H1 (cell line): ENCODE measurements around the gene MAGI2. TPM values are rescaled to one million over a fixed set of nuclear protein-coding genes. Genes with fewer than 3 reads are reported as not detected.

Experiments
- CTCF ChIA-PET: fragments of 300-600 bp; sonication (Branson Sonifier 250); formaldehyde crosslinking; loops from one replicate; lab custom pipeline; 2021; ENCODE audit not compliant: partially characterized antibody; lab: Charles Lee
- POLR2A ChIA-PET: fragments of 300-600 bp; sonication (Branson Sonifier 250); formaldehyde crosslinking; loops from one replicate; lab custom pipeline; 2021; ENCODE audit warnings: inconsistent platforms; ENCODE audit not compliant: partially characterized antibody; lab: Charles Lee
- DNase-seq, 2 experiments: peaks; one replicate each; pipeline versions ENCODE4 v3.0.0 to v3.0.0-alpha.2; 2010 to 2022; ENCODE audit warnings: low spot score in 2 of 2, low read depth in 1 of 2, mixed read lengths in 1 of 2
- FAIRE-seq: peaks from 2 replicates; lab custom pipeline; 2011; peaks lifted over from hg19 to GRCh38; lab: Jason Lieb, UNC
- H2AFZ ChIP-seq: 2 replicates; pipeline ENCODE4 v1.8.1; 2012; ENCODE audit warnings: low read length, inconsistent platforms
- H2AK5ac ChIP-seq: 2 replicates; pipeline ENCODE4 v1.6.1; 2013; ENCODE audit warnings: low read depth, low read length
- H2BK120ac ChIP-seq: replicated peaks from 2 replicates; pipeline ENCODE3; 2013; ENCODE audit warnings: low read depth, low read length, inconsistent platforms
- H2BK12ac ChIP-seq: 2 replicates; pipeline ENCODE4 v1.6.1; 2013; ENCODE audit warnings: low read depth, low read length
- H2BK15ac ChIP-seq: 2 replicates; pipeline ENCODE4 v1.6.1; 2013; ENCODE audit warnings: low read length
- H2BK20ac ChIP-seq: 2 replicates; pipeline ENCODE4 v1.6.1; 2013; ENCODE audit warnings: low read length
- H2BK5ac ChIP-seq: 2 replicates; pipeline ENCODE4 v1.6.1; 2013; ENCODE audit warnings: low read depth, low read length
- H3K14ac ChIP-seq: 2 replicates; pipeline ENCODE4 v1.6.1; 2013; ENCODE audit warnings: inconsistent platforms; ENCODE audit not compliant: insufficient read length
- H3K18ac ChIP-seq: 2 replicates; pipeline ENCODE4 v1.6.1; 2013; ENCODE audit warnings: low read length; ENCODE audit errors: extremely low read depth
- H3K23ac ChIP-seq: 2 replicates; pipeline ENCODE4 v1.6.1; 2013; ENCODE audit warnings: inconsistent platforms; ENCODE audit not compliant: insufficient read length
- H3K23me2 ChIP-seq: 2 replicates; pipeline ENCODE4 v1.6.1; 2013; ENCODE audit warnings: low read depth, low read length
- H3K27ac ChIP-seq: 2 replicates; pipeline ENCODE4 v1.6.1; 2011; ENCODE audit warnings: low read depth, low read length, inconsistent platforms
- H3K27me3 ChIP-seq, 4 experiments: replicated peaks in 1 of 4; 1 replicate in 1 of 4; 2 replicates in 3 of 4; pipeline versions ENCODE4 v1.6.1 to v1.8.1; 2011 to 2013; ENCODE audit warnings: low read length in 3 of 4, mild to moderate bottlenecking in 3 of 4, inconsistent platforms in 2 of 4, mixed read lengths in 2 of 4, moderate library complexity in 1 of 4; ENCODE audit not compliant: control insufficient read depth in 3 of 4, insufficient read depth in 3 of 4; ENCODE audit errors: extremely low read depth in 1 of 4
- H3K36me3 ChIP-seq, 4 experiments: 2 replicates each; pipeline versions ENCODE4 v1.6.1 to v1.8.1; 2011 to 2013; ENCODE audit warnings: mild to moderate bottlenecking in 4 of 4, low read length in 3 of 4, moderate library complexity in 2 of 4, control low read depth in 1 of 4, inconsistent platforms in 1 of 4; ENCODE audit not compliant: insufficient read depth in 4 of 4, control insufficient read depth in 2 of 4
- H3K4ac ChIP-seq: replicated peaks from 2 replicates; pipeline ENCODE3; 2013; ENCODE audit warnings: low read length, low read depth, mixed read lengths, inconsistent platforms; ENCODE audit not compliant: insufficient read length
- H3K4me1 ChIP-seq, 4 experiments: replicated peaks in 1 of 4; 1 replicate in 1 of 4; 2 replicates in 3 of 4; pipeline versions ENCODE4 v1.6.1 to v1.8.1; 2011 to 2013; ENCODE audit warnings: low read length in 3 of 4, inconsistent platforms in 2 of 4, mixed read lengths in 1 of 4; ENCODE audit not compliant: insufficient read depth in 4 of 4, control insufficient read depth in 3 of 4
- H3K4me2 ChIP-seq, 2 experiments: 2 replicates each; pipeline versions ENCODE4 v1.6.1 to v1.8.1; 2011 to 2013; ENCODE audit warnings: low read depth in 2 of 2, low read length in 2 of 2, control low read depth in 1 of 2, inconsistent platforms in 1 of 2, mild to moderate bottlenecking in 1 of 2; ENCODE audit not compliant: insufficient read depth in 1 of 2
- H3K4me3 ChIP-seq, 4 experiments: fragments of 200-600, 300-600 bp in 1 of 4; sonication (generic), shearing (Covaris generic), sonication (Bioruptor Twin) in 1 of 4; 2 replicates each; pipeline versions ENCODE4 v1.5.1 to v1.8.1; 2011 to 2016; ENCODE audit warnings: low read length in 4 of 4, low read depth in 3 of 4, control low read depth in 2 of 4, inconsistent platforms in 2 of 4, mild to moderate bottlenecking in 2 of 4, mixed read lengths in 1 of 4, moderate library complexity in 1 of 4; ENCODE audit not compliant: insufficient read depth in 2 of 4; ENCODE audit errors: extremely low read depth in 1 of 4
- H3K56ac ChIP-seq: replicated peaks from 2 replicates; pipeline ENCODE3; 2013; ENCODE audit warnings: low read depth, mild to moderate bottlenecking, mixed read lengths, low read length, inconsistent platforms; ENCODE audit not compliant: insufficient read length
- H3K79me1 ChIP-seq: 2 replicates; pipeline ENCODE4 v1.6.1; 2013; ENCODE audit warnings: low read depth, low read length, control low read depth
- H3K79me2 ChIP-seq, 2 experiments: 2 replicates each; pipeline versions ENCODE4 v1.6.1 to v1.8.1; 2012 to 2013; ENCODE audit warnings: low read length in 2 of 2, mild to moderate bottlenecking in 2 of 2, inconsistent platforms in 1 of 2; ENCODE audit not compliant: insufficient read depth in 2 of 2, control insufficient read depth in 1 of 2
- H3K9ac ChIP-seq, 4 experiments: replicated peaks in 1 of 4; 1 replicate in 1 of 4; 2 replicates in 3 of 4; pipeline versions ENCODE4 v1.6.1 to v1.8.1; 2011 to 2013; ENCODE audit warnings: low read depth in 3 of 4, low read length in 3 of 4, control low read depth in 2 of 4, mild to moderate bottlenecking in 2 of 4, moderate library complexity in 2 of 4, inconsistent platforms in 1 of 4; ENCODE audit errors: extremely low read depth in 1 of 4
- H3K9me3 ChIP-seq, 2 experiments: 2 replicates each; pipeline versions ENCODE4 v1.6.1 to v1.8.1; 2012 to 2013; ENCODE audit warnings: mild to moderate bottlenecking in 2 of 2, moderate library complexity in 2 of 2, control low read depth in 1 of 2, inconsistent platforms in 1 of 2, low read depth in 1 of 2, low read length in 1 of 2, mixed read lengths in 1 of 2; ENCODE audit not compliant: insufficient read depth in 2 of 2
- H4K20me1 ChIP-seq, 2 experiments: replicated peaks in 1 of 2; 2 replicates each; pipeline versions ENCODE3 to v1.8.1; 2011 to 2013; ENCODE audit warnings: inconsistent platforms in 2 of 2, low read length in 2 of 2, mild to moderate bottlenecking in 1 of 2; ENCODE audit not compliant: insufficient read depth in 2 of 2, control insufficient read depth in 1 of 2
- H4K5ac ChIP-seq: 2 replicates; pipeline ENCODE4 v1.6.1; 2013; ENCODE audit warnings: low read length, low read depth, mixed read lengths, inconsistent platforms; ENCODE audit not compliant: insufficient read length
- H4K8ac ChIP-seq: 2 replicates; pipeline ENCODE4 v1.8.0; 2013; ENCODE audit warnings: mild to moderate bottlenecking, moderate library complexity, low read length, inconsistent platforms; ENCODE audit not compliant: insufficient read depth; ENCODE audit errors: extremely low read depth
- H4K91ac ChIP-seq: replicated peaks from 2 replicates; pipeline ENCODE3; 2013; ENCODE audit warnings: low read length, mixed read lengths, inconsistent platforms; ENCODE audit not compliant: insufficient read length
- ASH2L ChIP-seq: fragments of 200-600, 300-600 bp; sonication (generic); IDR thresholded peaks from one replicate; pipeline ENCODE4 v1.7.1; 2017; ENCODE audit warnings: low read length
- JUND ChIP-seq: IDR thresholded peaks from 2 replicates; pipeline ENCODE4 v1.6.1; 2011; ENCODE audit warnings: mild to moderate bottlenecking, improper control_type of control experiment, low read length
- KDM5A ChIP-seq: fragments of 200-600 bp; IDR thresholded peaks from 2 replicates; pipeline ENCODE4 v1.7.1; 2012; ENCODE audit warnings: mild to moderate bottlenecking, low read length, inconsistent platforms, mixed read lengths
- POLR2A ChIP-seq, 2 experiments: IDR thresholded peaks; 1 replicate in 1 of 2; 2 replicates in 1 of 2; pipeline ENCODE4 v1.6.1; 2011; ENCODE audit warnings: low read depth in 2 of 2, low read length in 2 of 2, mild to moderate bottlenecking in 2 of 2; ENCODE audit errors: control extremely low read depth in 1 of 2
- POLR2AphosphoS5 ChIP-seq: IDR thresholded peaks from 2 replicates; pipeline ENCODE4 v1.6.1; 2011; ENCODE audit warnings: low read depth, low read length
- RAD21 ChIP-seq, 2 experiments: IDR thresholded peaks in 1 of 2; conservative IDR thresholded peaks in 1 of 2; 2 replicates each; pipeline ENCODE4 v1.6.1; 2011; ENCODE audit warnings: low read depth in 2 of 2, low read length in 2 of 2, improper control_type of control experiment in 1 of 2, inconsistent platforms in 1 of 2, mild to moderate bottlenecking in 1 of 2, moderate library complexity in 1 of 2
- RBBP5 ChIP-seq: IDR thresholded peaks from 2 replicates; pipeline ENCODE4 v1.7.1; 2012; ENCODE audit warnings: low read depth, mild to moderate bottlenecking, inconsistent platforms, low read length, moderate library complexity, borderline replicate concordance
- RXRA ChIP-seq: IDR thresholded peaks from 2 replicates; pipeline ENCODE4 v1.6.1; 2011; ENCODE audit warnings: low read depth, mild to moderate bottlenecking, low read length, moderate library complexity; ENCODE audit not compliant: insufficient read depth
- SIN3A ChIP-seq, 2 experiments: IDR thresholded peaks in 1 of 2; conservative IDR thresholded peaks in 1 of 2; 2 replicates each; pipeline ENCODE4 v1.6.1; 2011 to 2012; ENCODE audit warnings: low read length in 2 of 2, improper control_type of control experiment in 1 of 2, low read depth in 1 of 2, mild to moderate bottlenecking in 1 of 2
- SP2 ChIP-seq: IDR thresholded peaks from 2 replicates; pipeline ENCODE4 v1.6.1; 2012; ENCODE audit warnings: mild to moderate bottlenecking, low read length, inconsistent platforms
- SP4 ChIP-seq: IDR thresholded peaks from 2 replicates; pipeline ENCODE4 v1.6.1; 2012; ENCODE audit warnings: low read length, inconsistent platforms
- SRF ChIP-seq: IDR thresholded peaks from 2 replicates; pipeline ENCODE4 v1.6.1; 2011; ENCODE audit warnings: mild to moderate bottlenecking, low read depth, low read length, moderate library complexity
- WGBS, 2 experiments: shearing (Covaris generic) in 1 of 2; methylation state at CpG; one replicate each; pipeline versions ENCODE4 v1.1.6 to v1.1.7; 2013 to 2015; ENCODE audit warnings: low lambda C conversion rate in 2 of 2, mixed read lengths in 2 of 2, inconsistent platforms in 1 of 2, low coverage in 1 of 2, missing lambda C conversion rate in 1 of 2; ENCODE audit not compliant: insufficient replicate concordance in 2 of 2, insufficient coverage in 1 of 2, insufficient read length in 1 of 2; ENCODE audit errors: extremely low coverage in 1 of 2, missing lambda C conversion rate in 1 of 2; 5-methylcytosine and 5-hydroxymethylcytosine counted together
- polyA plus RNA-seq, 7 experiments: library from polyadenylated mRNA; depleted of rRNA in 3 of 7; stranded (reverse) in 5 of 7; unstranded in 2 of 7; fragments of >200 nt in 5 of 7; fragments of 200-250 nt in 2 of 7; gene quantifications; 1 replicate in 5 of 7; 2 replicates in 1 of 7; 4 replicates in 1 of 7; pipeline versions ENCODE4 v1.2.1 to v1.2.3, GENCODE V29; 2011 to 2013; ENCODE audit warnings: missing spikeins in 2 of 7, mixed read lengths in 2 of 7
- total RNA-seq: library from RNA; stranded (reverse); fragmentation: NEBNext Ultra II Directional; extraction: Animal tissue kit (Norgen Biotek cat#: 25700); gene quantifications from 2 replicates; pipeline ENCODE4 v1.2.1, GENCODE V29; 2021
- TF ChIP-seq, protein P1 (sequence below): IDR thresholded peaks from 2 replicates; pipeline ENCODE4 v1.6.1; 2012; ENCODE audit warnings: inconsistent platforms
- TF ChIP-seq, protein P2 (sequence below): IDR thresholded peaks from 2 replicates; pipeline ENCODE4 v1.6.1; 2012; ENCODE audit warnings: inconsistent platforms

The MAGI2 gene
- total and polyA plus RNA-seq, 2 of the 8 experiments (the other 6 are each of a cell fraction or from before 2014, with no cell fraction given) = 6.0 to 27.3 TPM

- H2BK15ac ChIP-seq = no peak overlapping the region
- no peak overlapping the region for H3K56ac ChIP-seq
- CTCF ChIA-PET = interaction anchor here (0.8 to 3.6 kb wide), 2 partner anchors 10 to 175 kb away, joined by 3 to 10 read pairs; no protein-coding TSS in a partner anchor
- no peak overlapping the region for H3K9ac ChIP-seq
- H3K9me3 ChIP-seq = no peaks in the 10 kb centered on the region
- no peak overlapping the region for H2BK12ac ChIP-seq
- FAIRE-seq (no peak), DNase-seq (no peak)
- no peak overlapping the region for H3K23ac ChIP-seq
- no peak overlapping the region for H4K5ac ChIP-seq
- no peak overlapping the region for H2BK5ac ChIP-seq
- H3K4me1 ChIP-seq = peaks cover 0 to 3% (median 0%) of the 10 kb centered on the region in 4 experiments; a peak in 1 of 7 replicates
- no peak overlapping the region for H2AFZ ChIP-seq
- no peak overlapping the region for H3K14ac ChIP-seq
- H2BK120ac ChIP-seq = no peak overlapping the region
- no peaks in the 10 kb centered on the region for H3K36me3 ChIP-seq
- no peak overlapping the region for H4K8ac ChIP-seq
- H3K79me1 ChIP-seq = no peaks in the 10 kb centered on the region
- H3K18ac ChIP-seq = no peak overlapping the region
- no peaks in the 10 kb centered on the region for H3K79me2 ChIP-seq
- POLR2A ChIA-PET = no interaction called here
- no peak overlapping the region for H3K4ac ChIP-seq
- no peaks in the 10 kb centered on the region for H3K23me2 ChIP-seq
- no peak overlapping the region for H3K27ac ChIP-seq
- H3K27me3 ChIP-seq = no peaks in the 10 kb centered on the region
- H2AK5ac ChIP-seq = no peak overlapping the region
- peaks cover 0 to 1% of the 10 kb centered on the region in 2 experiments for H4K20me1 ChIP-seq
- H3K4me2 ChIP-seq = no peak overlapping the region
- no peak overlapping the region for H2BK20ac ChIP-seq
- H3K4me3 ChIP-seq = no peak overlapping the region
- 76% methylated on average over 3 of the region's 3 CpGs; no CpG with 5 or more reads in 1 of the 2 experiments for WGBS, 2 experiments
- H4K91ac ChIP-seq = no peak overlapping the region
- TF ChIP-seq JUND = no peak
- no peak for TF ChIP-seq SIN3A (conservative IDR thresholded peaks at IDR 0.05 in 1 of 2, IDR thresholded peaks at IDR 0.05 in 1 of 2; ENCODE audit: low read depth in 1 of 2, low read length in 2 of 2)
- no peak for TF ChIP-seq RXRA
- TF ChIP-seq ASH2L = no peak
- no peak for TF ChIP-seq POLR2AphosphoS5
- TF ChIP-seq KDM5A = no peak
- TF ChIP-seq, protein P1, sequence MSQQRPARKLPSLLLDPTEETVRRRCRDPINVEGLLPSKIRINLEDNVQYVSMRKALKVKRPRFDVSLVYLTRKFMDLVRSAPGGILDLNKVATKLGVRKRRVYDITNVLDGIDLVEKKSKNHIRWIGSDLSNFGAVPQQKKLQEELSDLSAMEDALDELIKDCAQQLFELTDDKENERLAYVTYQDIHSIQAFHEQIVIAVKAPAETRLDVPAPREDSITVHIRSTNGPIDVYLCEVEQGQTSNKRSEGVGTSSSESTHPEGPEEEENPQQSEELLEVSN = no peak
- no peak for TF ChIP-seq POLR2A (IDR thresholded peaks at IDR 0.05; ENCODE audit: control extremely low read depth in 1 of 2, low read depth in 2 of 2, low read length in 2 of 2)
- no peak for TF ChIP-seq RBBP5
- TF ChIP-seq RAD21 (IDR thresholded peaks at IDR 0.05 in 1 of 2, conservative IDR thresholded peaks at IDR 0.05 in 1 of 2; ENCODE audit: low read depth in 2 of 2, low read length in 2 of 2) = no peak
- TF ChIP-seq SP2 = no peak
- TF ChIP-seq, protein P2, sequence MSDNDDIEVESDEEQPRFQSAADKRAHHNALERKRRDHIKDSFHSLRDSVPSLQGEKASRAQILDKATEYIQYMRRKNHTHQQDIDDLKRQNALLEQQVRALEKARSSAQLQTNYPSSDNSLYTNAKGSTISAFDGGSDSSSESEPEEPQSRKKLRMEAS = no peak
- no peak for TF ChIP-seq SP4
- no peak for TF ChIP-seq SRF
These were observed 1102.5 kb downstream of the MAGI2 start for GRCh38 chr7:78350926-78351325.
